Endothelial cell of umbilical vein (primary cell): ENCODE results near the gene MRPL48.

Source experiments
- CTCF ChIP-seq, 2 donors: IDR thresholded peaks; 1 replicate in 1 of 2; 2 replicates in 1 of 2; pipeline ENCODE4 v1.5.1; 2011; ENCODE audit warnings: low read length in 2 of 2, mild to moderate bottlenecking in 2 of 2, moderate library complexity in 2 of 2, control low read depth in 1 of 2, inconsistent platforms in 1 of 2, low read depth in 1 of 2; ENCODE audit not compliant: insufficient read depth in 1 of 2; ENCODE audit errors: extremely low read depth in 1 of 2
- EZH2 ChIP-seq: IDR thresholded peaks from 2 replicates; pipeline ENCODE4 v1.6.1; 2012; ENCODE audit warnings: borderline replicate concordance, low read depth, mild to moderate bottlenecking, moderate library complexity, low read length, inconsistent platforms; ENCODE audit not compliant: severe bottlenecking
- GATA2 ChIP-seq: IDR thresholded peaks from 2 replicates; pipeline ENCODE4 v1.7.0; 2011; ENCODE audit warnings: low read depth, mild to moderate bottlenecking, moderate library complexity, mixed read lengths, low read length; ENCODE audit not compliant: insufficient read length, insufficient read depth
- MAX ChIP-seq: IDR thresholded peaks from 2 replicates; pipeline ENCODE4 v1.6.1; 2011; ENCODE audit not compliant: insufficient read depth, insufficient read length
- MYC ChIP-seq: IDR thresholded peaks from one replicate; pipeline ENCODE4 v1.6.1; 2011; ENCODE audit warnings: mild to moderate bottlenecking, low read depth, low read length
- POLR2A ChIP-seq: IDR thresholded peaks from 2 replicates; pipeline ENCODE4 v1.6.1; 2012; ENCODE audit warnings: low read depth, mild to moderate bottlenecking, control low read depth, low read length
- POLR2AphosphoS5 ChIP-seq: IDR thresholded peaks from 2 replicates; pipeline ENCODE4 v1.6.1; 2012; ENCODE audit warnings: low read depth, mild to moderate bottlenecking, control low read depth, low read length, moderate library complexity; ENCODE audit not compliant: insufficient read depth

GRCh38 chr11:73755670-73756069, 32.0 kb upstream of the MRPL48 start:
- TF ChIP-seq CTCF (IDR thresholded peaks at IDR 0.05; ENCODE audit: extremely low read depth in 1 of 2, insufficient read depth in 1 of 2, low read depth in 1 of 2, low read length in 2 of 2) (no peak), POLR2AphosphoS5 (no peak), MYC (no peak), POLR2A (no peak), GATA2 (no peak), EZH2 (no peak), MAX (no peak)
